NCI-H128 (cell line): ENCODE measurements around the gene DHX32.

Experiments
- DNase-seq: peaks from one replicate; lab custom pipeline; 2025; ENCODE audit not compliant: unreplicated experiment; lab: John Stamatoyannopoulos, UW

Gene DHX32

DNA sequence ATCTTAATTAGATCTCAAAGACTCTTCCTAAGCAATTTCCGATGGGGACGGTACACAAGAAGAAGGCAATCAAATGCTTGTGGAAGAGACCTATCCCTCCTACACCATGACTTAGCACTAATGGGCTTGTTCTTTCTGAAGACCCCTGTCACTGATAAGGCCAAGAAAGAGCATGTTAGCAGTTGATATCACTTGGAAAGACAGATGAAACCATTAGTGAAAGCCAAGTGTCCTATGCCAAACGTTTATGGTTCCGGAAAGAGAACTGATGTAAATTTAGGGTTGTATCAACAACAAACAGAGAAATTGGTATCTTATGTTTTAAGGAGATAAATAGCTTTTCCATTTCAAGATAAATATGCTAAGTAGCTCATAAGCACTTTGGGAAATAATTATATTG, 64.5 kb downstream of the DHX32 start:
- no peak for DNase-seq

DNA sequence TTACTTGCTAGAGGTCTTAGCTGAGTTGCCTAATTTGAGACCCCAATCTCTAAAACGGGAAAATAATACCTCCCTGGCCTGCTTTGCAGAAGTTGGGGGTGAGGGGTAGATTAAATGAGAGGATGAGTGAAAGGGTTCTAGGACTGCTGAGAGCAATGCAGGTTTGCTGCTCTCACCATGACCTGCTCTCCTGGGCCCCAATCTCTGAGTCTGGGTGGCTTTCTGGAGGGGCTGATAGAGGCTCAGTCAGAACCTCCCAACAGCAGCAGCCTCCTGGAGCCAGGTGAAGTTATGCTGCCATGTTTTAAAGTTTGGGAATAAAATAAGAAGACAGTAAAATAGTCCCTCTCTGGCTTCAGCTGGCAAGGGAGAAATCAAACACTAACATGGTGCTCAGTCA, 65.3 kb downstream of the DHX32 start:
- no peak for DNase-seq

DNA sequence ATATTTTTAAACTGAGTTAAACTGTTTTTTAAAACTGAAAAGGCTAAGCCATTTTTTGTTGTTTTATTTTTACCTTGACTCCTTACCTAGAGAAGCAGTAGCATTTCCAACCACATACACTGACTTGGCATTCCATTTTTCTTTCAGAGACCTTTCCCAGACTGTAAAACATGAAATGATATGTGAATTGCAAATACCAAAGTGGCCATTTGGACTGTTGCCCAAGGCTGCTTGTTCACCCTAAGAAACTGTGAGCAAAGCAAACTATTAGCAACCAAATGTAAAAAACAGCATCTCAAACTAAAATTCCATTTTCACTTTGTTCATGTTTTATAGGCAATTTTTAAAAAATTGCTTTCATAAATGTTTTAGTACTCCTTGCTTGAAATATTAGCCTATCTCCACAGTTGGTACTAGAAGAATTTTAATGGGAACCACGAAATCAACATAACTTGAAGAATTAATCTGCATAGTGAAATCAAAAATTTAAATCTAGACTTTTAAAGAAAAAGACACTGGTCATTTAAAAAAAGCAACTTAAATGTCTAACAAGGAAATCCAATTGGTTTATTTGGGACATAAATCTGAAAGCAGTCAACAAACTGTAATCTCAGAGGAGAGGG, 68.9 kb downstream of the DHX32 start:
- no peak for DNase-seq

- no peak for DNase-seq
Measured at GRCh38 chr10:125811251-125811650, 69.8 kb downstream of the DHX32 start.

DNA sequence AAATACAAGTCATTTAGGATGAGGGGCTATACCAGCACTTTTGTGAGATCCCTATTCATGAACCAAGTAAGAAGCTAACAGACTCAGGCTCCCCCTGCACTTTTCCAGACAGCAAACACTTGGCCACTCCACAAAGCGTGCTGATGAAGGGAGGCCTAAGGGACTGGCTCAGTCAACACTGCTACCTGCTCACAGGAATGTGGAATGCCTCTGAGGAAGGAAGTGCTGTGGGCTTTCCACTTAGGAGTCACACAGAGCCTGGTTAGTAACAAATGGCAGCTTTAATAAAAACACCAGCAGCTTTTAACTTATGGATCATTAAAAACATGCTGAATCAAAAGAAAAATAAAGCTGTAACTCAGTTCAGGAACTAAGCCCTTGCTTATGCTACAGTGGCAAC, 73.0 kb downstream of the DHX32 start:
- no peak for DNase-seq

DNA sequence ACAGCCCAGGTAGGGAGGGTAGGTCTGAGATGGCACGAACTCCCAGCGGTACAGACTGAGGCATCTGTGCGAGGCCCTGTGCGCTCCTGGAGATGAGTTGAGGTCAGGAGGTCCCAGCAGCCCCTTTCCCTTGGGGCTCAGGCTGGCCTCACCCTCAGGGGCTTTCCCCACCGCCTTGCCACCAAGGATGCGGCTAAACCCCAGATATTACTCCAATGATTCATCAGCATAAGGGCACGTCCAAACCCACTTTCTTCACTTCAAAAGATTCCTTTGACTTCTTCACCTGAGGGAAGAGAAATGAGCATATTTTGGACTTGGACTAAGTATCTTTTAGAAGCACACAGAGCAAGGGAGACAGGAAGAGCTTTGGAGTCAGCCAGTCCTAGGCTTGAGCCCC, 78.4 kb downstream of the DHX32 start:
- DNase-seq, result no peak

DNA sequence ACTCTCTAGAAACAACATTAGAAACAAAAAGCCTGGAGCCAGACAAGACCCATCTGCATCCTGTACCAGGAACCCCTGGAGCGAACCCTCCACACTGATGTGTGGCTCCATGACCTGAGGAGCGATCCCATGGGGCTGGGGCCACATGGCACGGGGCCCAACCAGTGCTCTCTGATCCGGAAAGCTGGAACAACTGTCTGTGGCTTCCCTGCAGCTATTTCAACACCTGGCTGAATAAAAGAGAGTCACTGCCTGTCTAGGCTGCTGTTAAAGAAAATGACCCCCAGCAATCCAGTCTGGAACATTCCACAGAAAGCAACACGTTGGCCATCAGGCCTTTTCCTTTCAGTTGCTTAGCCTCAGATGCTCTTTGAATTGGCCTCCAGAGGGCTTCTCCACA, 79.0 kb downstream of the DHX32 start:
- DNase-seq, result no peak

- DNase-seq, result no peak
Measured at GRCh38 chr10:125801574-125801973, 79.5 kb downstream of the DHX32 start.

DNA sequence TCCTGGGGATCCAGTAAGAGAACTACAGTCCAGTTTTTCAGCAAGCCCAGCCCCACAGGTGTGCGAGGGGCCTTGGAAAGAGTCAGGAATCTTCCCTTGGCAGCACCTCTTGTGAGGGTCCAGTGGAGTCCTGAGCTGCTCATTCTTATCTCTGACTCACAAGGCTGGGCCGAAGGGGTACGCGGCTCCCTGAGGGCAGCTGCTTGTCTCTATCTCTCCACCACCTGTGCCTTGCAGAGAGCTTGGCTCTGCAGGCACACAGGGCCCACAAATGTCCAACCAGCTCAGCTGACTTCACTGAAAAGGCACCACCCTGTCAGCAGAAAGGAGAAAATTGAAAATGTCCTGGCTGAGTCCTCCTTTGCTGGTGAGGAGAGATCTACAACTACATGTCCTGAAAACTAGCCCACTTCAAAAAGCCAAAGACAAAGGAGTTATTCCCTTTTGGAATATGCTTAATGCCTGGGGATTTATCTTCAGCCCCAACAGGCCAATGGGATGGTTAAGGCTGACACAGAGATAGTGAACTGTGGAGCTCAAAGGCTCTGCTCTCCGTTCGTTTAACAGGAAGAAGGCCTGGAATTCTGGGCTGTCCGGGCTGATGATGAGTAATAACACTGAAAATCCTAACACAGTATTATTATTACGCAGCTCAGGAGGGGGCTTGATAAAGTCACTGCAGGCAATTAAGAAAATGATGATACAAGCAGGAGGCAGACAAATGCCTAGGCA, 81.5 kb downstream of the DHX32 start:
- DNase-seq, result no peak

- no peak for DNase-seq
Measured at GRCh38 chr10:125797994-125798662, 83.0 kb downstream of the DHX32 start.

DNA sequence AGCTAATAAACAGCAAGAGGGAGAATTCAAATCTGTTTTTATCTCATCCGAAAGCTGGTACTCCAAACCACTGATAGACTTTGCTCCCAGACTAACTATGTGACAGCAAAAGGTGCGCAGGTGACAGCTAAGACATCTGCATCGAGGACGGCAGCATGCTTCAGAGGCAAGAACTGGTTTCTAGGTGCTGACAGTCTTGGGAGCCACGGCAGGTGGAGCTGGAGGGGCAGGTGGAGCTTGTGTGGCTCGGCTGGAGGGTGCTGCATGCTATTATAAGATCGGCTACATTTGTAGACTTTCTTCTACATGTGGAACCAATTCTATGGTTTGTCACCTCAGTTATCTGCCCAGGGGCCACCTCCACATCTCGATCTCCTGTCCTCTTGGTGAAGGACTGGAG, 83.7 kb downstream of the DHX32 start:
- DNase-seq, result no peak

DNA sequence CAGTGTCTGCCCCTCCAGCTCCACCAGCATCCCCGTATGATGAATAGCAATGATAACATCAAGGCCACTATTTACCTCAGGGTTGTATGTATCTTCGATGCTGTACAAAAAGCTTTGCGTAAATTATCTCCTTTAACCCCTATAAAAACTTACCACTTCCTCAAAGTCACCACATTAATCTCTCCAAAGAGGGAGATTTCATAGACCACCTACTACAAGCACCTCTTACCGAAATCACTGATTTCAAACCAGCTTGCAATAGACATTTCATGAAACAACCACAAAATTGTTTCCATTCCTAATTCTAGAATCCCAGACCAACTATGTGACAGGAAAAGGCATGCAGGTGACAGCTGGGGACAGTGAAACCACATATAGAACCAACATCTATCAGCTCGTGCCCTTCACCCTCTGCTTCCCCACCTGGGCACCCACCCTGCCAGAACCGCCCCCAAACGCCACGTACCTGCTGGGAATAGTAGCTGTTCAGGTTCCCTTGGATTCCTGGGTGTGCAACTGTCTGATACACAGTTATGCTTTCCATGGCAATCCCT, 85.4 kb downstream of the DHX32 start:
- no peak for DNase-seq

GRCh38 chr10:125795128-125795527, 86.0 kb downstream of the DHX32 start:
- DNase-seq, result no peak

- DNase-seq, result no peak
Measured at GRCh38 chr10:125792342-125793300, 88.5 kb downstream of the DHX32 start.

- DNase-seq, result no peak
Measured at GRCh38 chr10:125788156-125789034, 92.7 kb downstream of the DHX32 start.
